ENCODE measurements around the gene CMTR1. TPM values are rescaled to one million over a fixed set of nuclear protein-coding genes. Genes with fewer than 3 reads are reported as not detected.

CMTR1 gene
- total RNA-seq, 1 donor from 2014 or later: 30.3 TPM

DNA sequence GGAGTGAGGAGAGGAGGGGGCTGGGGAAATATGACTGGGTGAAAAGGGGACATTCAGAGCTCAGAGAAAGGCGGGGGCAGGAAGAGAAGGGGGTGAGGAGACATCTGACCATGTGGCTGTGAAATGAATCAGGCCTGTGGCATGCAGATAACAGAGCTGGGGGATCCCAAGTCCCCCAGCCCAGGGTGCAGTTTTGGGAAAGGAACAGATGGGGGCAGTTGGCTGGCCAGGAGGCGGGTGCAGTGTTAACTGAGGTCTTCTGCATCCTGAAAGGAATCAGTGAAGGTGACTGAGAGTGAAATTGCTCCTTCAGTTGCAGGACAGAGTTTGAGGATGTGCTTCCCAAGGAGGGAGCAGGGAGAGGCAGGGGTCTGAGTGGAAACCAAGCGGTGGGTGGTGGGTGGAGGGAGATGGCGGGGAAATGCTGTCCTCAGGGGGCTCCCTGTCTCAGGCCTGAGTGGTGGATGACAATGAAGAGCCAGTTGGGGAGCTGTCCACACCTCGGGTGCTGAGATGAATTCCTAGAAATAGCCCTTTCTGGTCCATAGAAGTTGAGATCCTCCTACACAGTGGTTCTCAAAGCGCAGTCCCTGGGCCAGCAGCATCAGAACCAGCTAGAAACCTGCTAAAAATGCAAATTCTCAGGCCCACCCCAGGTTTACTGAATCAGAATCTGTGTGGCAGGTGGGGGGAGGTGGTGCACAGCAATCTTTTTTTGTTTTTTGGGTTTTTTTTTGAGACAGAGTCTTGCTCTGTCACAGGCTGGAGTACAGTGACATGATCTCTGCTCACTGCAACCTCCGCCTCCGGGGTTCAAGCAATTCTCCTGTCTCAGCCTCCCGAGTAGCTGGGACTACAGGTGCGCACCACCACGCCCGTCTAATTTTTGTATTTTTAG lies 92.7 kb downstream of the CMTR1 start:
- DNase-seq (ENCODE audit: extremely low read depth, low read depth, low spot score): no peak

DNA sequence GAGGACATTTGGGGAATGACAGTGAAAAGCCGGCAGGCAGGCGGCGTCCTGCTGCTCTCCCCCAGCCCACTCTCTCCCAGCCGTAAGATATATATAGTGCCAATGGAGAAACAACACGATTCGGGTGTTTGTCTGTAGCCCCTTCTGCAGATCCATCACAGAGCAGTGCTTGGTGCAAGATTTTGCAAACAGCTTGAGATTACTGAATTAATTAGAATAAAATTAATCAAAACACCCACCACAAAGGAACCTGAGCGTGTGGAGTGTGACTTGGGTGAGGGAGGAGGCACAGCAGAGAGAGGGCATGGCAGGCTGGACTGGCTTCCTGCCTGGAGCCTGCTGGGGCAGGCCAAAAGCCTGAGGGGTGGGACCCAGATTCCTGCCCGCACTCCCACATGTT lies 95.5 kb downstream of the CMTR1 start:
- DNase-seq (ENCODE audit: extremely low read depth, low read depth, low spot score): no peak

DNA sequence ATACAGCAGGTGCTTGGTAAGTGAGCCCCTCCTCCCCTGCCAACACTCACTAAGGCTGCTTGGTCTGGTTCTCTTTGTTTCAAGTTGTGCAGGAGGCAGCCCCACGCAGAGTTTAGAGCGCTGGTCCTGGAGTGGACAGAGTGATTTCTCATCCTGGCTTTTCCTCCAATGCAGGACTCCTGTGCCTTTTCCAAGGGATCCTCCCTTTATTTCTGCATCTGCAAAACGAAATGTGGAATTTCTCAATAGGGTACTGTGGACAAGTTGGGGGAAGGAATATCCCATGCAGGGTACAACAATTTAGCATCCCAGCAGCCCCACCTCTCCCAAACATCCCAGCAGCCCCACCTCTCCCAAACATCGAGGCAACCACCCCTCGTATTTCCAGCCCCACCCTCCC lies 97.3 kb downstream of the CMTR1 start:
- no peak for DNase-seq (ENCODE audit: extremely low read depth, low read depth, low spot score)

DNA sequence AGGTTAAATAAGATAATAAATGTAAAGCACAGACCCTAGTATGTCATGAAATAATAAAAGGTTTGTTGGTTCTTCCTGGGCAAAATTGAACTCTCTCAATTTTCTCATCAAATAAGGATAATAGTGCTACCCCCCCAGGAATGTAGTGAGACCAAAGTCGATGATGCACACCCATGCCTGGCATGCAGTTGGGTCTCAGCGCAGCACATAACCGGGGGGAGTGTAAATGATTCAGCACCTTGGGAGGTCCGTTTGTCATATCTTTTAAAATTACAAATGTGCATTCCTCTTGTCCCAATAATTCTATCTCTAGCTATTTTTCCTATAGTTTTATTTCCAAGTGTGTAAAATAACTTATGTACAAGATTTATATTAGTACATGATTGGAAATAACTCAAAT lies 98.0 kb downstream of the CMTR1 start:
- no peak for DNase-seq (ENCODE audit: extremely low read depth, low read depth, low spot score)

Other genes with a start within 250 kb of the CMTR1 start
- gene TBC1D22B, start 175.4 kb upstream of the CMTR1 start, total RNA-seq: 12.9 and 16.7 TPM in 2 replicates
- 13.8 and 15.7 TPM in 2 replicates for gene TMEM217, start 175.1 kb upstream of the CMTR1 start, total RNA-seq
- 20.2 and 21.7 TPM in 2 replicates for gene RNF8, start 79.2 kb upstream of the CMTR1 start, total RNA-seq
- 79.9 and 117 TPM in 2 replicates for gene CCDC167, start 66.7 kb downstream of the CMTR1 start, total RNA-seq

All from glomerular endothelial cell (primary cell).